ENCODE data around the gene GRIK2.
A peak's percentile ranks its signal among the peaks of the same experiment; 100 is the strongest.
"Not testable (repeated sequence)": the region's sequence is repeated elsewhere in the genome, so short reads cannot be mapped to it uniquely, and the experiment has no call there.

GRIK2 gene

GRCh38 chr6:101393251-101393828 is at the start of gene GRIK2:
TSS of gene GRIK2 (plus strand) at chr6:101393708.
- no peak for DNase-seq (ENCODE audit: low read depth)
- peak within 1 kb of the TSS; percentile 54 for H3K4me3 ChIP-seq (ENCODE audit: low read depth, low read length)
- TF ChIP-seq CTCF (IDR thresholded peaks at IDR 0.05; ENCODE audit: control insufficient read depth, extremely low read depth, insufficient read depth): peak; percentile 44

- no peak for TF ChIP-seq CTCF (IDR thresholded peaks at IDR 0.05; ENCODE audit: control insufficient read depth, extremely low read depth, insufficient read depth)
- DNase-seq (ENCODE audit: low read depth): no peak
- no peak overlapping the region for H3K4me3 ChIP-seq (ENCODE audit: low read depth, low read length)
Observed at GRCh38 chr6:101344885-101345284, 48.6 kb upstream of the GRIK2 start.

GRCh38 chr6:101348816-101349215 is 44.7 kb upstream of the GRIK2 start:
- H3K4me3 ChIP-seq (ENCODE audit: low read depth, low read length): no peak overlapping the region
- DNase-seq (ENCODE audit: low read depth): no peak
- no peak for TF ChIP-seq CTCF (IDR thresholded peaks at IDR 0.05; ENCODE audit: control insufficient read depth, extremely low read depth, insufficient read depth)

- not testable (repeated sequence) for DNase-seq (ENCODE audit: low read depth); H3K4me3 ChIP-seq (ENCODE audit: low read depth, low read length)
Observed at GRCh38 chr6:101350631-101351030, 42.9 kb upstream of the GRIK2 start.

- TF ChIP-seq CTCF (IDR thresholded peaks at IDR 0.05; ENCODE audit: control insufficient read depth, extremely low read depth, insufficient read depth): no peak
- no peak for DNase-seq (ENCODE audit: low read depth)
- H3K4me3 ChIP-seq (ENCODE audit: low read depth, low read length): no peak overlapping the region
Observed at GRCh38 chr6:101351173-101351572, 42.3 kb upstream of the GRIK2 start.

- H3K4me3 ChIP-seq (ENCODE audit: low read depth, low read length): no peak overlapping the region
- no peak for DNase-seq (ENCODE audit: low read depth)
- no peak for TF ChIP-seq CTCF (IDR thresholded peaks at IDR 0.05; ENCODE audit: control insufficient read depth, extremely low read depth, insufficient read depth)
Observed at GRCh38 chr6:101352316-101352715, 41.2 kb upstream of the GRIK2 start.

GRCh38 chr6:101365181-101365580 is 28.3 kb upstream of the GRIK2 start:
- H3K4me3 ChIP-seq (ENCODE audit: low read depth, low read length): no peak overlapping the region
- TF ChIP-seq CTCF (IDR thresholded peaks at IDR 0.05; ENCODE audit: control insufficient read depth, extremely low read depth, insufficient read depth): no peak
- no peak for DNase-seq (ENCODE audit: low read depth)

Data from LNCaP clone FGC (cell line).